Stimulated activated CD8-positive, alpha-beta memory T cell treated with anti-CD3 and anti-CD28 coated beads, Interleukin-15, amount 100 ng/mL, for 24 hours (primary cell): ENCODE results near the gene FPGS.

ENCODE experiments used
- DNase-seq: peaks from one replicate; pipeline ENCODE4 v3.0.0-alpha.2; 2020; ENCODE audit warnings: low read depth

FPGS gene

DNA sequence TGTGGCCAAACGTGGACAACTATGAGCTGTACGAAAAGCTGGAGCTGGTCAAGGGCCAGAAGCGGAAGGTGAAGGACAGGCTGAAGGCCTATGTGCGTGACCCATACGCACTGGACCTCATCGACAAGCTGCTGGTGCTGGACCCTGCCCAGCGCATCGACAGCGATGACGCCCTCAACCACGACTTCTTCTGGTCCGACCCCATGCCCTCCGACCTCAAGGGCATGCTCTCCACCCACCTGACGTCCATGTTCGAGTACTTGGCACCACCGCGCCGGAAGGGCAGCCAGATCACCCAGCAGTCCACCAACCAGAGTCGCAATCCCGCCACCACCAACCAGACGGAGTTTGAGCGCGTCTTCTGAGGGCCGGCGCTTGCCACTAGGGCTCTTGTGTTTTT is 13.5 kb upstream of the FPGS start:
- DNase-seq = no peak

DNA sequence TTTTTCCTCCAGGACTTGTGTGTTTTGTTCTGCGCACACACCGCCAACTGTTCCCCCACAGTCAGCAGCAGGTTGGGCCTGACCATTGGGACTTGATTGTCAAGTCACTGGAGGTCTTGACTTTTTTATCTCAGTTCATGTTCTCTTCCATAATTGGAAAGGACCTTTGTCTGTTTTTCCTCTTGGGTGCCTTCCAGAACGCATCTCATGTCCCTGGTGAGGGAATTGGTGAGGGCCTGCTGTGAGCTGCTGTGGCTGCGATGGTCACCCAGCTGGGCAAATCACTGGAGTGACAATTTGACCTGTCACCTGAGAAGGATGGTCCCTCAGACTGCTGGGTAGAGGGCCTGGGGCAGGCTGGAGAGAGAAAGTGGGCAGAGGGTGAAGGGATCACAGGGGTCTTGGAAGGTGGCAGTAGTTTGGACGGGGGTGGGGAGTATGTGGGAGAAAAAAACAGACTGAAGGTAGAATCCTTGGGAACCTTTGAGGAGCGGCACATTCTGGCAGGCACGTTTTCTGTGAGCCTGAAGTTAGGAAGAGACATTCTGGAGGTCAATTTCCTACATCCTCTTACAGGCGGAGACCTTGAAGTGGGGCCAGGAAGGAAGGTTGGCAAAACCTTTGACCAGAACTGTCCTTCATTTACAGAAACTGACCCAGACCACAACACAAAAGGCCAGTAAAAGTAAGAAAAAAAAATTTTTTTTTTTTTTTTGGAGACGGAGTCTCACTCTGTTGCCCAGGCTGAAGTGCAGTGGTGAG is 12.4 kb upstream of the FPGS start:
- DNase-seq = no peak

DNA sequence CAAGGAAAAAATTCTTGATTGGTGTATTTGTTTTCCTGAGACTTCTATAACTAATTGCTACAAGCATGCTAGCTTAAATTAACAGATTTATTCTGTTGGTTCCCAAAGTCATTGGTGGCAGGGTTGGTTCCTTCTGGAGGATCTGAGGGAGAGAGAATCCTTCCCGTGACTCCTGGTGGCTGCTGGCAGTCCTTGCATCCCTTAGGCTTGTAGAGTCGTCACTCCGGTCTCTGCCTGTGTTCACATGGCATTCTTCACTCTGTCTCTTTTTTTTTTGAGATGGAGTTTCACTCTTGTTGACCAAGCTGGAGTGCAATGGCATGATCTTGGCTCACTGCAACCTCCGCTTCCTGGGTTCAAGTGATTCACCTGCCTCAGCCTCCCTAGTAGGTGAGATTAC is 11.6 kb upstream of the FPGS start:
- DNase-seq = no peak

DNA sequence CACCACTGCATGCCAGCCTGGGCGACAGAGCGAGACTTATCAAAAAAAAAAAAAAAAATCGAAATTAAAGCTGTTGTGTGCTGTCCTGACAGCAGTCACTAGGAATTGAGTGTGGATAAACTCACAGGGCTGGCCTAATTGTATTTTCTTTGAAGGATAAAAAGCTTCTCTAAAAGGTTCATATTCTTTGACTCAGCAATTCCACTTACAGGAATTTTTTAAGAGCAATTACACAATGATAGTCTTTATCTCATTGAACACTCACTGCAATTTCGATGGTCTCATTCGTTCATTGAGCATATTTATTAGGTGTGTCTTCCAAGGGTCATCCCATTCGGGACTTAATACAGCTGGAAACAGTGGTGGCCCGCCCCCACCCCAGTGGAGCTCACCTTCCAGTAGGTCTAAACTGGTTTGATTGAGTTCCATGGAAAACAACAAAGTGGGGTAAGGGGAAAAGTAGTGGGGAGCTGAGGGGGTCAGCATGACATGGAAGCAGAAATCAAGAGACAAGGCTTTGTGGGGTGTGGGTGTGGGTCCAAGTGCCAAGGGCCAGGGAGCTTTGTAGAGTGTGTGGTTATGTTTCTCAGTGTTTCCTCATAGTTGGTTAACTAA is 10.2 kb upstream of the FPGS start:
- DNase-seq = no peak

DNA sequence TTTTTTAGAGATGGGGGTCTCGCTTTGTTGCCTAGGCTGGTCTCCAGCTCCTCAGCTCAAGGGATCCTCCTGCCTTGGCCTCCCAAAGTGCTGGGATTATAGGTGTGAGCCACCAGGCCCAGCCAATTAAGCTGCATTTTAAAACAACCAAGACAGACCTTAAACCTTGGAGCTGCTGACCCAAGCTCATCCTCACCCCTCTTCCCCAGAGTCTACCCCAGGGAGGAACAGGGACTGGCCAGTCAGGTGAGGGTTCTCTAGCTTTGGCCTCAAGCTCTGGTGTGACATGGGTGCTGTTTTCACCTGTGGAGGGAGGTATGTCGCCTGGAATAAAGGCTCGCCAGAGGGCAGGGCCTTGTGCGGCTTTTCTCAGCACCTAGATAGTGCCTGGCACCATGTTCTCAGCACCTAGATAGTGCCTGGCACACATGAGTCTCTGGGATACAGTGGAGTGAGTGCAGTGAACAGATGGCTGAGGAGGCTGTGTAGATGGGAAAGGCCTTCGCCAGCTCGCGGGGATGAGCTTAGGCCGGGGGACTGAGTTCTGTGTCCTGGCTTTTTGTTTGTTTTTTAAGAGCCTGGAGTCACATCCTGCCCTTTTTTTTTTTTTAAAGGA is 9.5 kb upstream of the FPGS start:
- DNase-seq = no peak

DNA sequence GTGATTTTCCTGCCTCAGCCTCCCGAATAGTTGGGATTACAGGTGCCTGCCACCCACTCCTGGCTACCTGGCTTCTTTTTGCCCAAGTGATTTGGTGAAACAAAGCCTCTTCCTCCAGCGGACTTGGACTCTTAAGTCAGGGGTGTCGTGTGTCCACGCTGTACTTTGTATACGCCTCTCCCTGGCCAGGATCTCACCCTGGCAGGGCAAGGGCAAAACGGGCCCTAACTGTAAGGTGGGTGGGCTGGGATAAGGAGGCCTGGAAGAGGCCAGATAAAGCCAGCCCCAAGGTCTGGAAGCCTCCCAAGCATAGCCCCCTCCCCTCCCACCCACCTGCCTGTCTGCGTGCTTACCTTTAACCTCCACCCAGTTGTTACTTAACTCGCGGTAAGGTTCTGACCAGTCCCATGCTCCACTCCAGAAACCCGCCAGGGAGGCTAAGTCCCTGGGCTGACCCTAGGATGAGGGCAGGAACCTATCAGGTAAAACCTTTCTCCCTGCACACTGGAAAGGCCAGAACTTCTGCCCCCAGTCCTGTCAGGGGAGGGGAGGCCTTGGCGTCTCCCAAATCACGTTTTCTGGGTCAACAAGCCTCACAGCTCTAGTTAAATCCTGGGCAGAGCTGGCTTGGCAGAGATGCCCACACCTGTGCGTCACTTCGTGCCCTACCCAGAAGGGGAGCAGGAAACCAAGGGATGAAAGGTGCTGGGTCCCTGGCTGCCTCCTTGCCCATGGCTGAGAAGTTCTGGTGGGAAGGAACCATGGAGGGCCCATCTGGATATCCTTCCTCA is 8.5 kb upstream of the FPGS start:
- no peak for DNase-seq

DNA sequence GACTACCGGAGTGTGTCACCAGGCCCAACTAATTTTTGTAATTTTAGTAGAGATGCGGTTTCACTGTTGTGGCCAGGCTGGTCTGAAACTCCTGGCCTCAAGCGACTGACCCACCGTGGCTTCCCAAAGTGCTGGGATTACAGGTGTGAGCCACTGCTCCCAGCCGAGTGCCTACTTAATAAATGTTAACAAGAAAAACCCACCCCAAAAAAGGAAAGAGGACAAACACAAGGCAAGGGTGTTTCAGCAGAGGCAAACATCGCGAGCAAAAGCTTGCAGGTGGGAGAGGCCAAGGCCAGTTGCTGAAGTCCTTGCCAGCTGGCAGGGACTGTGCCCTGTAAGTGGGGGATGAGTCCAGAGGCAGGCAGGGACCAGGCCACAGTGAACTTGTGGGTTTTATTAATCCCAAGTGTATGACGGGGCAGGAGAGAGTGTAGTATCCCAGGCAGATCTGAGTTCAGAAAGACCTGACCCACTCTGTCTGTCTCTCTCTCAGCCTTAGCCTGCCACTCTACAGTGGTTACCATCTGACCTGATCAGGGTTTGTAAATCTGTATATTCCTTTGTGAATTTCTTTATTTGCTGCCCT is 6.4 kb upstream of the FPGS start:
- no peak for DNase-seq

DNA sequence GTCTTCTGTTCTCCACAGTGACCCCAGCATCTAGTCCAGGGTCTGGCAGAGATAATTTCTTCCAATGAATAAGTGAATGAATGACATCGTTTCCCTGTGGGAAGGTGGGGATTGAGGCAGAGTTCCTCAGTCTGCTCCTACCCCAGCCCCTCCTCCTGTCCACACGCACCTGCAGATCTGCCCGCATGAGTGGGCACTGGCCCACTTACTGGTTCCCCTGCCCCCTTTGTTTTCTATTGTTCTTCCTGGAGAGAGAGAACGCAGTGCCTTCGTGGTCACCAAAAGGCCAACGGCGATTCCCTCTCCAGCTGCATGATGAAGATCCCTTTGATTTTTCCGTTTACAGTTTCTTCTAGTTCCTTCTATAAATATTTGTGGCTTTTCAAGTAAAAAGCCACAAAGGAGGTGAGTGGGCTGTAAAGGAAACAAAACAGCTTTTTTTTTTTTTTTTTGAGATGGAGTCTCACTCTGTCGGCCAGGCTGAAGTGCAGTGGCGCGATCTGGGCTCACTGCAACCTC is 5.8 kb upstream of the FPGS start:
- DNase-seq = no peak

DNA sequence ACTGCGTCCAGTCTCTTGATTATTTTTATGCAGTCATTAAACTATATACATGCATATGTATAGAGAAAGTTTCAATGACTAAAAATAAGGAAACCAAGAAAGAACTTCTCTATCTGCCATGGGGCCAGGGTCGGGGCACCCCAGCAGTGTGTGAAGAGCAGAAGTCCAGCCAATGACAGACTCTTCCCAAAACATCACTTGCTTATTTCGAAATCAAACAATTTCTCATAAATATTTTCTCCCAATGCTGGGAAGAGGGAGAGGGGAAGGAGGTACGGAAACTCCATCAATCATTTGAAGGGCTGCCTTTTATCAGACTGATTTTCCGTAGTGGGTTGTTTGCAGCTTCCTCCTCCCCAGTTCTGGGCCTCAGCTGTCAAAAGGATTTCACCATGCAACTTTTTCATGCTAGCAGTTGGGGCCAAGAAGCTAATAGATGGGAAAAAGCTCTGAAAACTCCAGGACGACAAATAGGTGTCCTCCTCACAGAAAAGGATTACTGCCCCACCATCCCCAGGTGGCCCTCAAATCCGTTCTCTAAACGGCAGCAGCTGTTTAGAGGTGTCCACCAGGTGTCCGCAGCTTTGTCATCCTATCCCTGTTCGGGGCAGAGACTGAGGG is 617 bp upstream of the FPGS start:
- DNase-seq = no peak

DNA sequence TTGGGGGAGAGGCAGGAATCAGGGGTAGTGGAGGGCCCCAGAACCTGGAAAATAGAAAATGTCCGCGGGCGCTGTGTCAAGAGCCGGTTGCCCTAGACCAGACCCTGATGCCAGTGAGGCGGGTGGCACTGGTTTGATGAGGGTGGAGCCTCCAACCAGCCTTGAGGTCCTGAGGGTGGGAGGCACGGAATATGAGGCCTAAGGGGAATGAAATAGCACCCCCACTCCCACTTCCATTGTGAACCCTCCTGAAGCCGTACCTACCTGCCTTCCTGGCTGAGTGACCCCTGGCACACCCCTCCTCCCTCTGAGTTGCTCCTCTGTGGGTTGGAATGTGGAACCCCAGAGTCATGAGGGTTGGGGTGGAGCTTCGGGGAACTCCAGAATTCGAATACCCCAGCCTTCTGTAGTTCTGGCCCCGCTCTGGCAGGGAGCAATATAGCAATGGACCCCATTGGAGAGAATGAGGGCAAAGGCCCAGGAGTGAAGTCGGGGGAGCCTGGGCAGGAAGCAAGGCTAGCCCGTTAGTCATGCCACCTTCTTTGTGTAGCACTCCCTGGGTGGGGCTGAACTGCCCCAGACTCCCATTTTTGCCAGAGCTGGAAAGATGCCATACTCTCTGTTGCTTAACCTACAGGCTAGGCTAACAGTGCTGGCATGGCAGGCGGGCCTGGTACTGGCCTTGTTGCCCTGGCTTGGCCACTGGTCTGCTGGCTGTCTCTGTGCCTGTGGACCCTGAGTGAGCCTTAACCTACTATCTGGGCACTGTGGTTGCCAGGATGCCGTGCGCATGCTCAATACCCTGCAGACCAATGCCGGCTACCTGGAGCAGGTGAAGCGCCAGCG is 1.0 kb downstream of the FPGS start:
- no peak for DNase-seq

DNA sequence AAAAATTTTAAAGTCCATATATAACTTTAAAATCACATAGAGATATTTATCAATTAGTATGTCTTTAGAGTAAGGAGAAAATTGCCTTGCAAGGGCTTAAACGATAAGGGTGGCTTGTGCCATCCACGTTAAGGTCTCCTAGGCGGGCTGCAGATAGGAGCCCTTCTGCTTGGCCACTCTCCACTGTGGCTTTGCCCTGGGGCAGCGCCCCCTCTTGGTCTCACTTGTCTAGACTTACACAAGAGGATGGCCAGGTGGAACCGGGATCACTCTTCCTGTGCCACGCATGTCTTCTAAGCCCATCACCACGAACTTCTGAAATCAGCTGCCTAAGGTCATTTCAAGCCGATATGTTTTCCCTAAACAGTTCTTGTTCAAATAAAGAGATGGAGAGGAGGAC is 2.9 kb downstream of the FPGS start:
- DNase-seq = no peak

DNA sequence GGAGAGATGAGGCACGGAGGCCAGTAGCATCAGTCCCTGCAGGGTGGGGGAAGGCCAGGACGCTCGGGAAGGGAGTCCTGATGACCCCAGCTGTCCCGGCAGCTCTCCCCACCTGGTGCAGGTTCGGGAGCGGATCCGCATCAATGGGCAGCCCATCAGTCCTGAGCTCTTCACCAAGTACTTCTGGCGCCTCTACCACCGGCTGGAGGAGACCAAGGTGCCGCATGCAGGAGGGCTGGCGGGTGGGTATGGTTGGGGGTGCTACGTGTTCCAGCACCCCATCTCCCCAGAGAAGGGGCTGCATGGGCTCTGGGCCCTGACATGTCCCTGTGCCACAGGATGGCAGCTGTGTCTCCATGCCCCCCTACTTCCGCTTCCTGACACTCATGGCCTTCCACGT is 4.2 kb downstream of the FPGS start:
- no peak for DNase-seq

DNA sequence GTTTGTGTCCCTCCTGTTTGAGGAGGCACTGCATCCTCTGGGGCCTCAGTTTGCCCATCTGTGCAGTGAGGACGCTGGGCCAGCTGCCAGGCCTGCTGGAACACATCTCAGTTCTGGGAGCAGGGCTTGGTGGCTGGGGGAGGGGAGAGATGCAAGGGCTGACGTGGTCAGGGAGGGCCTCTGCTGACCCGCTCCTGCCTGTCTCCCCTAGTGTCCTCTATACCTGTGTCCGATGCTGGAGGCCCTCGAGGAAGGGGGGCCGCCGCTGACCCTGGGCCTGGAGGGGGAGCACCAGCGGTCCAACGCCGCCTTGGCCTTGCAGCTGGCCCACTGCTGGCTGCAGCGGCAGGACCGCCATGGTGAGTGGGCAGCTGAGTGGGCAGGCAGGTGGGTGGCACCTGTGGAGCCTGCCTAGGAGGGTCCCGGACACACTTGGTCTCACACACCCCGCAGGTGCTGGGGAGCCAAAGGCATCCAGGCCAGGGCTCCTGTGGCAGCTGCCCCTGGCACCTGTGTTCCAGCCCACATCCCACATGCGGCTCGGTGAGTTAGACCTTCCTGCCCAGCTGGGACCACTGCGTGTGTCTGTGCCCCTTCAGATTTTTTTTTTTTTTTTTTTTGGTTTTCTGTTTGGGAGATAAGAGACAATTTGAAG is 5.8 kb downstream of the FPGS start:
- no peak for DNase-seq

DNA sequence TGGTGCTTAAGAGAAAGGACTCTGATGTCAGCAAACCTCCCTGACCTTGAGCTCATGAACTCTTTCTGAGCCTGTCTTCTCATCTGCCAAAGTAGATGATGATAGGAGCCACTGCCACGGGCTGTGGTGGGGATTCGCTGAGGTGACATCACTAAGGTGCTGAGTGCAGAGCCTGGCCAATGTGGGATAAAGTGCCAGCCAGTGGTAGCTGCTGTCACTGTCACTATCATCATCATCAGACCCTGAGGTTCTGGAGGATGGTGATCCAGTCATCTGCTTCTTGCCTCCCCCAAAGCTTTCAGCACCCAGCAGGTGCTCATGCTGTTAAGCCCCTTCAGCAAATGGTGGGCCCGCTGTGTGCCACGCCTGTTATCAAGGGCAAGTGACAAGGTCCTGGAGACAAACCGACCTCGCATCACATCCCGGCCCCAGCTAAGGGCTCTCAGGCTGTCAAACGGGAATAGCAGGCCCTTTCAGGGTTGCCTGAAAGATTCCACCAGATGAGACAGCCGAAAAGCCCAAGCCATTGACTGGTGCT is 6.4 kb downstream of the FPGS start:
- no peak for DNase-seq

DNA sequence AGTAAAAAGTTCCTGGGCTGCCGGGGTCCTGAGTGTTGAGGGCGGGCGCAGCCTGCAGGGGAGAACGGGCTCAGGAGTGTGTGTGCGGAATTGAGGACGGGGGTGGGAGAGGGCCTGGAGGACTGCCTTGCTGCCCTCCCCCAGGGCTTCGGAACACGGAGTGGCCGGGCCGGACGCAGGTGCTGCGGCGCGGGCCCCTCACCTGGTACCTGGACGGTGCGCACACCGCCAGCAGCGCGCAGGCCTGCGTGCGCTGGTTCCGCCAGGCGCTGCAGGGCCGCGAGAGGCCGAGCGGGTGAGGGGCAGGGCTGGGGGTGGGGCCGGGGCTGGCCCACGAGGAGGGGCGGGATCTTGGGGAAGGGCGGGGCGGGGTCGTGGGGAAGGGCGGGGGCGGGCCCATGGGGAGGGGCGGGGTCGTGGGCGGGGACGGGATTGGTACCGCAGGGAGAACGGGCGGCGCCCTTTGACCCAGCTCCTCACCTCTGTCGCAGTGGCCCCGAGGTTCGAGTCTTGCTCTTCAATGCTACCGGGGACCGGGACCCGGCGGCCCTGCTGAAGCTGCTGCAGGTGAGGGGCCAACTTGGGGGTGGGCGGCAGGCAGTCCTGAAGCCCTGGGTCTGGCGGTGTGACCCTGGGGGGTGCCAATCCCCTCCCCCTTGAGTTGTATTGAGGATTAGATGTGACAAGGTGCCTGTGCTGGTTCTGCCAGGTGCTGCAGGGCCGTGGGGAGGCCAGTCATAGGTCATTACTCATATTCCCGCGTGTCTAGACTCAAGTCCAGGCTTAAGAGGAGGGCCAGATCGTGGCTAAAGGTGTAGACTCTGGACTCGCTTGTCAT is 7.1 kb downstream of the FPGS start:
- no peak for DNase-seq

DNA sequence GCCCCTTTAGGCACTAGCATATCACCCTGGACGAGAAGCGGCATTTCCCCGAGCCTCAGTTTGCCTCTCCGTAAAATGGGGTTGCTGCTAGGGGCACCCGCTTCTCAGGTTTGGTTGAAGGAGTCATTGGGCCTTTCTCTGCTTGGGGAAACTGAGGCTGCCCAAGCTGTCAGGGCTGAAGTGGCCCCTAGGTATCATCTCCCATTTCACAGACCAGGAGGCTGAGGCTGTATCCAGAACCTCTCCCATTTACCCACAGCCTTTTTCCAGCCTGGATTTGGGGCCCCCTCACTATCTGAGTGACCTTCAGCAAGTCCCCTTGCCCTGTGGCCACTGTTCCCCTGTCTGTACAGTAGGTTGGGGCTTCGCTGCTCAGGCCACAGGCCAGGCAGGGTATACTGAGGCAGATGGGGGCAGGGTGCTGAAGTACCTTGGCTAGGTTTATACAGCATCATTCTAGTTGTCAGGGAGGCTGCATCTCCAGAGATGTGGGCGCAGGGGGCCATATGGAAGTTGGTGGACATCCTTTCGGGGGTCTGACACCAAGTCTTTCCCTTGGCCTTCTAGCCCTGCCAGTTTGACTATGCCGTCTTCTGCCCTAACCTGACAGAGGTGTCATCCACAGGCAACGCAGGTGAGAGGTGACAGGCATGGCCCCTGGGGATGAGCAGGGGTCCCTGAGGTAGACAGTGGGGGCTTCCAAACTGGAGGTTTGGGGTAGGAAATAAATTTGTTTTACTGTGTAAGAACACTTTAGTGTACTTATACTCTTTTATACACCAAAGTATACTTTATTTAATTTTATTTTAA is 7.9 kb downstream of the FPGS start:
- DNase-seq = no peak

DNA sequence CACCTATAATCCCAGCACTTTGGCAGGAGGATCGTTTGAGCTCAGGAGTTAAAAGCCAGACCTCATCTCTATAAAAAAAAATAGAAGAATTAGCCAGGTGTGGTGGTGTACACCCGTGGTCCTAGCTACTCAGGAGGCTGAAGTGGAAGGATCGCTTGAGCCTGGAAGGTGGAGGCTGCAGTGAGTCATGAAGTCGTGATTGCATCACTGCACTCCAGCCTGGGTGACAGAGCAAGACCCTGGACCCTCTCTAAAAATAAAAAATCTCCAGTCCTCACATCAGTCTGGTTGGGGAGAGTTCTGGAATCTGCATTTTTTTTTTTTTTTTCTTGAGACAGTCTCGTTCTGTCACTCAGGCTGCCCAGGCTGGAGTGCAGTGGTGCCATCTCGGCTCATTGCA is 9.3 kb downstream of the FPGS start:
- no peak for DNase-seq
